Activated CD8-positive, alpha-beta memory T cell treated with anti-CD3 and anti-CD28 coated beads, Interleukin-2, amount 50 U/mL, for 1 hour (primary cell): ENCODE results near the gene SETX.
"Not testable (repeated sequence)": the region's sequence is repeated elsewhere in the genome, so short reads cannot be mapped to it uniquely, and the experiment has no call there.

ENCODE experiments used
- DNase-seq: peaks from one replicate; pipeline ENCODE4 v3.0.0-alpha.2; 2020; ENCODE audit errors: extremely low read depth

SETX gene

GRCh38 chr9:132283165-132283564 is 71.6 kb downstream of the SETX start:
- no peak for DNase-seq

- no peak for DNase-seq
Observed at GRCh38 chr9:132274861-132275260, 79.9 kb downstream of the SETX start.

- DNase-seq: not testable (repeated sequence)
Observed at GRCh38 chr9:132269704-132270516, 84.9 kb downstream of the SETX start.

GRCh38 chr9:132268725-132269352 is 85.9 kb downstream of the SETX start:
- peak; percentile 24 for DNase-seq

- no peak for DNase-seq
Observed at GRCh38 chr9:132267660-132268059, 87.1 kb downstream of the SETX start.

- no peak for DNase-seq
Observed at GRCh38 chr9:132266017-132266416, 88.8 kb downstream of the SETX start.

- no peak for DNase-seq
Observed at GRCh38 chr9:132260846-132261245, 93.9 kb downstream of the SETX start.

GRCh38 chr9:132250324-132251262 is 104.2 kb downstream of the SETX start:
- no peak for DNase-seq

- DNase-seq: no peak
Observed at GRCh38 chr9:132249690-132250089, 105.1 kb downstream of the SETX start.

GRCh38 chr9:132249123-132249522 is 105.7 kb downstream of the SETX start:
- DNase-seq: no peak

- DNase-seq: no peak
Observed at GRCh38 chr9:132247942-132248341, 106.8 kb downstream of the SETX start.

- no peak for DNase-seq
Observed at GRCh38 chr9:132245465-132245864, 109.3 kb downstream of the SETX start.

GRCh38 chr9:132244582-132245455 is 110.0 kb downstream of the SETX start:
- DNase-seq: no peak

- DNase-seq: no peak
Observed at GRCh38 chr9:132243156-132244074, 111.4 kb downstream of the SETX start.

- DNase-seq: no peak
Observed at GRCh38 chr9:132242621-132243155, 112.1 kb downstream of the SETX start.

- DNase-seq: no peak
Observed at GRCh38 chr9:132241840-132242620, 112.8 kb downstream of the SETX start.

- no peak for DNase-seq
Observed at GRCh38 chr9:132241483-132241839, 113.3 kb downstream of the SETX start.

- DNase-seq: peak; percentile 96
Observed at GRCh38 chr9:132240841-132241482, 113.8 kb downstream of the SETX start.
